Body of pancreas (tissue), 4 donors: ENCODE measurements around the gene ZDHHC3. TPM values are rescaled to one million over a fixed set of nuclear protein-coding genes. Genes with fewer than 3 reads are reported as not detected.

Experiments
- ATAC-seq: fragments of 150-250 bp; one replicate; pipeline ENCODE4 v1.9.1; 2016
- DNase-seq, 4 donors: peaks; one replicate each; pipeline ENCODE4 v3.0.0-alpha.2; 2019
- H3K27ac ChIP-seq, 4 donors: fragments of 200-600 bp; sonication (generic); 1 replicate in 3 of 4; 2 replicates in 1 of 4; pipeline versions ENCODE4 v1.5.1 to v1.6.1; 2016 to 2019; ENCODE audit warnings: mild to moderate bottlenecking in 1 of 4, mixed read lengths in 1 of 4, moderate library complexity in 1 of 4
- H3K27me3 ChIP-seq, 2 donors: fragments of 200-600 bp; sonication (generic); one replicate each; pipeline ENCODE4 v1.6.0; 2016; ENCODE audit warnings: mild to moderate bottlenecking in 1 of 2
- H3K36me3 ChIP-seq, 2 donors: fragments of 200-600 bp; sonication (generic); replicated peaks in 1 of 2; 2 replicates each; pipeline ENCODE4 v1.5.1; 2016; ENCODE audit warnings: low read depth in 2 of 2; ENCODE audit not compliant: insufficient read depth in 1 of 2
- H3K4me1 ChIP-seq: fragments of 200-600 bp; sonication (generic); one replicate; pipeline ENCODE4 v1.6.0; 2016
- H3K4me3 ChIP-seq, 2 donors: fragments of 200-600 bp; sonication (generic); 1 replicate in 1 of 2; 2 replicates in 1 of 2; pipeline ENCODE4 v1.5.1; 2016 to 2019
- H3K9me3 ChIP-seq, 3 donors: fragments of 200-600 bp; sonication (generic); 1 replicate in 2 of 3; 2 replicates in 1 of 3; pipeline ENCODE4 v1.5.1; 2016
- CTCF ChIP-seq, 7 experiments: fragments of 450-650 bp in 4 of 7; fragments of 200-600 bp in 3 of 7; sonication (generic) in 3 of 7; IDR thresholded peaks; one replicate each; pipeline ENCODE4 v1.5.1; 2016 to 2019; ENCODE audit warnings: antibody characterized with exemption in 7 of 7
- POLR2A ChIP-seq, 3 donors: fragments of 450-650 bp; IDR thresholded peaks; one replicate each; pipeline ENCODE4 v1.6.1; 2016; ENCODE audit warnings: antibody characterized with exemption in 3 of 3, mild to moderate bottlenecking in 2 of 3
- WGBS, 2 donors: methylation state at CpG; one replicate each; pipeline ENCODE4 v1.1.5; 2017; 5-methylcytosine and 5-hydroxymethylcytosine counted together
- intact Hi-C: fragments of 100-400 bp; cut with DNase I; formaldehyde crosslinking; loops from one replicate; pipeline ENCODE4 v1.15.1; 2023
- total RNA-seq, 2 donors: library from RNA; depleted of rRNA; stranded (reverse); fragments of >200 nt; gene quantifications; one replicate each; pipeline ENCODE4 v1.1.0, GENCODE V29; 2016

The ZDHHC3 gene
- total RNA-seq, 2 donors from 2014 or later: 32.2 to 32.3 TPM

DNA sequence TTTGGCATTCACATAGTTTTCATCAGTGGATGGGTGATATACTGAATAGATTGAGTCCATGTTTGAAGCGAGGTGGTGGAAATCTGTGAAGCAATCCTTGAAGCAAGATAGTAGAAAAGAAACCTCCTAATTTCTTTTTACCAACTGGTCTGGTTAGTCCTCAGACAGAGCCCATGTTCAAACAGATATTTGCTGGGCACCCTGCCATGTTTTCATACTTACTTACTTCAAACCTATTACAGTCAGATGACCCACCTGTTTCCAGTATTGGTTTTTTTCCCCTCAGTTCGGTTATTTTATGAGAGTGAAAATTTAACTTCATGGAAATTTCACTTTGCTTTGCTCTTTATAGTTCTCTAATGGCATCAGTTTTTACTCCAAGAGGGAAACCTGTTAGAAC is 23.8 kb upstream of the ZDHHC3 start:
- H3K27me3 ChIP-seq: no peaks in the 10 kb centered on the region
- intact Hi-C loops: no loop called here
- H3K4me1 ChIP-seq: peaks cover 30% of the 10 kb centered on the region
- TF ChIP-seq CTCF (IDR thresholded peaks at IDR 0.05) (no peak), POLR2A (IDR thresholded peaks at IDR 0.05) (no peak)
- peak overlapping the region in 1 of 4 donors; percentile 16 for H3K27ac ChIP-seq
- no peak for ATAC-seq
- H3K9me3 ChIP-seq: no peaks in the 10 kb centered on the region
- H3K4me3 ChIP-seq: no peak overlapping the region
- DNase-seq: peak; percentile 23 to 59 (median 56)
- H3K36me3 ChIP-seq: peaks cover 0 to 12% of the 10 kb centered on the region in 2 donors
- WGBS, 2 donors: 38 to 42% methylated on average over 2 of the region's 2 CpGs

DNA sequence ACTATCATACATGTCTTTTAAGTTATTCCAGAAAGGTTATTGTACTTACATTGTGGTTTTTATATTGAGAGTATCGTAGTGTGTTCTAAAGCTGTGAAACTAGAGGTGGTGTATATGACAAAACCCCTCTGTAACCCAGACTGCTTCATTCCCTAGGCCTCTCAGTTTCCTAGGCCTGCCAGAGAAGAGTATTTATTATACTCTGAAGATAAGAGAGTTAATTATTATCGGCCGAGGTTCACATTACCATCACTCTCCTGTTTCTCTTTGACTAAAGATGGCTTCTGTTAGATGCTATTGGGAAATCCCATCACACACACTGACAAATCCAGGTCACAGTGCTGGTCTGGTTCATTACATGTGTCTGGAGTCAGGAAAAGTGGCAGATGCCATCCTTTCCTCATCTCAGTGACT is 20.6 kb upstream of the ZDHHC3 start:
- H3K36me3 ChIP-seq: peaks cover 0 to 8% of the 10 kb centered on the region in 2 donors
- no peaks in the 10 kb centered on the region for H3K9me3 ChIP-seq
- 27 to 35% methylated on average over 3 of the region's 3 CpGs for WGBS, 2 donors
- TF ChIP-seq CTCF (IDR thresholded peaks at IDR 0.05) (no peak), POLR2A (IDR thresholded peaks at IDR 0.05) (no peak)
- ATAC-seq: peak; percentile 66
- intact Hi-C loops: no loop called here
- no peaks in the 10 kb centered on the region for H3K27me3 ChIP-seq
- peak overlapping the region in 3 of 4 donors; percentile 36 to 71 (median 53) for H3K27ac ChIP-seq
- H3K4me1 ChIP-seq: peaks cover 48% of the 10 kb centered on the region
- no peak overlapping the region for H3K4me3 ChIP-seq
- peak in 1 of 4 donors; percentile 13 for DNase-seq

GRCh38 chr3:44995142-44995770 is 19.3 kb upstream of the ZDHHC3 start:
- ATAC-seq: peak; percentile 33
- peak in 3 of 4 donors; percentile 58 to 69 (median 63) for DNase-seq
- TF ChIP-seq CTCF (IDR thresholded peaks at IDR 0.05) (no peak), POLR2A (IDR thresholded peaks at IDR 0.05) (no peak)
- Histone ChIP-seq H3K27ac (peak overlapping the region in 3 of 4 donors; percentile 36 to 71 (median 53)), H3K4me3 (no peak overlapping the region), H3K4me1 (peaks cover 47% of the 10 kb centered on the region), H3K9me3 (no peaks in the 10 kb centered on the region), H3K36me3 (peaks cover 0 to 4% of the 10 kb centered on the region in 2 donors), H3K27me3 (no peaks in the 10 kb centered on the region)
- intact Hi-C loops: no loop called here
- WGBS, 2 donors: 55 to 79% methylated on average over 8 of the region's 8 CpGs

DNA sequence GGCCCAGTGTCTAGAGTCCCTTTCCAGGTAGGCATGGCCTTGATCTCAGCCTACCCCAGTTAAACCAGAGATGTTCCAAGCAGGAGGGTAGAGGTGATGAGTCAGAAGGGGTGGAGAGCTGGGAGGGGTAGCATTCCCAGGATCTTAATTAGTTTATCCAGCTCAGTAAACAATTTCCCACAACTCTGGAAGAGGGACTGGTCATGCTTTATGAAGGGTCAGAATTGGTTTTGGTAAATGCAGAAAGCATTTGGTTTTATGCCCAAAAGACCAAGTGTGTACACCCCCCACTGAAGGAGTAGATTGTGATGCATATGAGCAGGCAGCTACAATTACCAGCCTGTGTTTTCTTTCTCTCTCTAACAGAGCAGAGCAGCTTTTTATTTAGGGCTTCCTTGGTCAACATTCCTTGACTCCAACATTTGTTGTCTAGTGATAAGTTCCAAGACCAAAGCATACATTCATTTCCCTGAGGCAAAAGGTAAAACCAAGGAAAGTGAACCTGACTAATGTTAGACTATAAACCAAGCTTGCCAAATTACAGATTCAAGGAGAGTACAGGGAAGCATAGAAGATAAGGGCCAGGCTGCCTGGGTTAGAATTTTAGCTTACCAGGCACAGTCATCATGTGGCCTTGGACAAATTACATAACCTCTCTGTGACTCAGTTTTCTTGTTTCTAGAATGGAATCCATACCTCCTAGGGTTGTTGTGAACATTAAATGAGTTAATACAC is 17.7 kb upstream of the ZDHHC3 start:
- Histone ChIP-seq H3K27me3 (no peaks in the 10 kb centered on the region), H3K36me3 (peaks cover 0 to 4% of the 10 kb centered on the region in 2 donors), H3K9me3 (no peaks in the 10 kb centered on the region), H3K27ac (peak overlapping the region in 2 of 4 donors; percentile 39 to 52), H3K4me1 (peaks cover 37% of the 10 kb centered on the region), H3K4me3 (no peak overlapping the region)
- DNase-seq: no peak
- no peak for TF ChIP-seq POLR2A (IDR thresholded peaks at IDR 0.05)
- TF ChIP-seq CTCF (IDR thresholded peaks at IDR 0.05): no peak
- ATAC-seq: no peak
- intact Hi-C loops: no loop called here
